ENCODE data around the gene VCAM1. TPM values are rescaled to one million over a fixed set of nuclear protein-coding genes. Genes with fewer than 3 reads are reported as not detected.

The VCAM1 gene
- polyA plus RNA-seq, 4 donors: 27.9 to 96.5 (median 47.5) TPM

- peak in 1 of 4 donors; percentile 32 for DNase-seq (ENCODE audit: low read depth in 4 of 4, low spot score in 3 of 4)
These were observed 2.1 kb downstream of the VCAM1 start for GRCh38 chr1:100721526-100722207.

- DNase-seq (ENCODE audit: low read depth in 4 of 4, low spot score in 3 of 4): no peak
These were observed 2.7 kb downstream of the VCAM1 start for GRCh38 chr1:100722221-100722620.

DNA sequence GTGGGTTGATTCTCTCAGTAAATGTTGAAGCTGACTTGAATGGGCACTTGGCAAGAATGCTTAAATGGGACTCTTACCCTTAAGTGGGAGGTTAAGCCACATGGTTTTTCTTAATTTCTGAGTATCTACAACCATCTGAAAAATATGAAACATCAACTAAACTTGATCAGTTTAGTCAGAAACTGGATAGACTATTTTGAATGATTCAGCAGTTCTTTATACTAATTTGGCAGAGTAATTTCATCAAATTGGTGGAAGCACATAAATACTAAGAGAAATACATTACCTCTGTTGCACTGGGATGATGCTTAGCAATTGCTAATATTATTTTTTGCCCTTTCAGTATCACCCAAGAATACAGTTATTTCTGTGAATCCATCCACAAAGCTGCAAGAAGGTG, 4.7 kb downstream of the VCAM1 start:
- no peak for DNase-seq (ENCODE audit: low read depth in 4 of 4, low spot score in 3 of 4)

GRCh38 chr1:100730130-100730529, 10.6 kb downstream of the VCAM1 start:
- no peak for DNase-seq (ENCODE audit: low read depth in 4 of 4, low spot score in 3 of 4)

DNA sequence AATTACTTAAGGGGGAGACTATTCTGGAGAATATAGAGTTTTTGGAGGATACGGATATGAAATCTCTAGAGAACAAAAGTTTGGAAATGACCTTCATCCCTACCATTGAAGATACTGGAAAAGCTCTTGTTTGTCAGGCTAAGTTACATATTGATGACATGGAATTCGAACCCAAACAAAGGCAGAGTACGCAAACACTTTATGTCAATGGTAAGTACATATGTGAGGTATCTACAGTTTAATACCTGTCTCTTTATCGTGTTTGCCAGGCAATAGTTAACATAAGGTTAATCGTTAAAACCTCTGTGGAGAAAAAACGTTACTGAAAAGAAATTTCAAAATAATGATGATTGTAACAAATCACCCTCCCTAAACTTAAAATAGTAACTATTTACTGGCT, 11.8 kb downstream of the VCAM1 start:
- DNase-seq (ENCODE audit: low read depth in 4 of 4, low spot score in 3 of 4): no peak

DNA sequence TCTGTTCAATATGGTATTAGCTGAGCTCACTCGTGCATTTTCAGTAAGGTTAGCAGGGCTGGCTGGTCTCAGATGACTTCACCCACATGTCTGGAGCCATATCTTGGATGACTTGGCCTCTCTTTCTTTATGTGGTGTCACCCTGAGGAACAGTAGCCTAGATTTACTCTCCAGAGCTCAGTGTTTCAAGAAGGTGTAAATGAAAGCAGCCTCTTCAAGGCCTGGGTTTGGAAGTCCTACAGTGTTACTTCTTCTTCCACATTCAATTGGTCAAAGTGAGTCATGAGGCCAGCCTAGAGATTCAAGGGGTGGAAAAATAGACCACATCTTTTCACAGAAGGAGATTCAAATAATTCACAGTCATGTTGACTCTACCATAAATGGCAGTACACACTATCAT, 12.2 kb downstream of the VCAM1 start:
- DNase-seq (ENCODE audit: low read depth in 4 of 4, low spot score in 3 of 4): no peak

- DNase-seq (ENCODE audit: low read depth in 4 of 4, low spot score in 3 of 4): peak in 2 of 4 donors; percentile 29 to 47
These were observed 15.1 kb downstream of the VCAM1 start for GRCh38 chr1:100734676-100735075.

DNA sequence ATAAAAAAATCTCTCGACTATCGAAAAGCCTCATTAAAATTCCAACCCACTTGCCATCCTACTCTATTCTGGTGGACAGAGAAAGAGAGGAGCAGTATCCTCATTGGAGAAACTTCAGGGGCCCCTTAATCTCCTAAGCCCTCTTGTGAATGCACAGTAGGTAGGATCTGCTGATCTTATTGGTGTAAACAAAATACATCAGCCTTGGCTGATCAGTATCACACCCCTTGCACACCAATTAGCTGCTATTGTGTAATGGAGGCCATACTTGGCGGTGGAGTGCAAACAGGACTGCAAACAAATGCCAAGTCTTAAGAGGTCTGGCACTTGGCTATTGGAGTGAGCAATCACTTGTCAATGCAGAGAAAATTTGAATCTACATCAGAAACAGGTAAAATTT, 15.7 kb downstream of the VCAM1 start:
- no peak for DNase-seq (ENCODE audit: low read depth in 4 of 4, low spot score in 3 of 4)

DNA sequence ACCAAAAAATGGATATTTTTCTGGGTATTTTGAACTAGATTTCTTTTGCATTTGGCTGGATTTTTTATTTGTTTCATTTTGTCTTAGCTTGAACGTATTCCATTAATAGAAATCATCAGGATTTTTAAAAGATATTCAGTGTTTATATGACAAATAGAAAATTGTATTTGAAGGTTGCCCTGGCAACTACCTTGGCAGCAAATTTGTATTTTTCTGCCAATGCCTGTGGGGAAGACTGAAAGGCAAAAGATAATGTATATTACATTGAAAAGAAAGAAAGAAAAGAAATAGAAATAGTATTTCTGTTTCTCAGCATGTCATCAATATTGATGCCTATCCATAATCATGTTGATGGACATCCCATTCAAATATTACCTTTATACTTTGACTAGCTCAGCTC, 16.8 kb downstream of the VCAM1 start:
- DNase-seq (ENCODE audit: low read depth in 4 of 4, low spot score in 3 of 4): no peak

GRCh38 chr1:100736746-100737145, 17.2 kb downstream of the VCAM1 start:
- no peak for DNase-seq (ENCODE audit: low read depth in 4 of 4, low spot score in 3 of 4)

GRCh38 chr1:100746542-100746932, 27.0 kb downstream of the VCAM1 start:
- DNase-seq (ENCODE audit: low read depth in 4 of 4, low spot score in 3 of 4): no peak

- no peak for DNase-seq (ENCODE audit: low read depth in 4 of 4, low spot score in 3 of 4)
These were observed 28.2 kb downstream of the VCAM1 start for GRCh38 chr1:100747771-100748170.

DNA sequence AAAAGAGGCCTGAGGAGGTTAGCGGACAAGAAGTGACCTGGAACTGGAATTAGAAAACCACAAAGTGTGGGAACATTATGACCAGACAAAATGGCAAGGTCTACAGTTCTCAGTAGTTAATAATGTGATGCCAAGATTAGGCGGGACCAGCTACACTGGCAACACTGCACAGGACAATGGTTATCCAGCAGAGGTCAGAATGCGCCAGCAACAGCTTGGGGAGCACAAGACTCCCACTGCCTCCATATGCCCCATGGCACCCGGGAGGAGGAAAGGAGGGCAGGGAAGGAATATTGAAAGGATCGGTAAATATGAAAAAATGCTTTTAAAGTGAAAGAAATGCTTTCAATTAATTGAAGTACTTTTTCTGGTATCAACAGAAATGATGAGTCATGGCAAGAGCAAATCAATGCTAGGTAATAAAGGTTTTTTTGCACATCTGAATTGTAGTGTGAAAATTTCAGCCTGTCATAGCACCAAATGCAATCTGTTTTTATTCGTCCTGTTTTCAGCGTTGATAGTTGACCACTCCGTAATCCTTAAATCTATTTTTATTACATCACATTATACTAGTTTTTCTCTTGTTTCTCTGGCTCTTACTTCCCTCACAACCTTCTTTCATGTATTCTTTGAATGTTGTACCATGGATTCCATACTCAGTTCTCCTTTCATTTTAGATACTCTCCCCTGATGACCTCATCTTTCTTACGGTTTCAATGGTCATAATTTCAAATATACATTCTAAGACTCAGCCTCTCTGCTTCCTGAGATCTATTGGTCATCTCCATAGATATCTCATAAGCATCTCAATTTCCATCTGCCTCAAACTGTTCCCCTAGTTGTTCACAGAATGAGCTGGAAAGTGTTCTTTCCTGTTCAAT, 30.7 kb downstream of the VCAM1 start:
- DNase-seq (ENCODE audit: low read depth in 4 of 4, low spot score in 3 of 4): no peak

- DNase-seq (ENCODE audit: low read depth in 4 of 4, low spot score in 3 of 4): no peak
These were observed 33.2 kb downstream of the VCAM1 start for GRCh38 chr1:100752791-100753190.

GRCh38 chr1:100757946-100758345, 38.4 kb downstream of the VCAM1 start:
- no peak for DNase-seq (ENCODE audit: low read depth in 4 of 4, low spot score in 3 of 4)

DNA sequence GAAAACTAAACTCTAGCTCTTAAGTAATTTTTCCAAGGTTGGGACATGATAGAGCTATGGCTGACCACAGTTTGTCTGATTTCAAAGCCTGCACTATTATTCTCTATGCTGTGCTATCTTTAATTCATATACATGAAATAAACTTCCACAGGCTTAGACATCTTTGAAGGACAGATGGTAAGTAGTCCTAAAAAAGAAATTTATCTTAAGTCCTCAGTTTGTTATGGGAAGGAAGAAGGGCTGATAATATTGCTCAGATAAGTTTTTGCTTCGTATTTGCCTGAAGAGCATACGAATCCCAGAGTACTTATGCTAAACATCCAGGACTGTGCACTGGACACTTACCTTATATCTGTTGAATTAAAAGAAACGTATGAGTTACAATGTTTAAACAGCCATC, 39.6 kb downstream of the VCAM1 start:
- no peak for DNase-seq (ENCODE audit: low read depth in 4 of 4, low spot score in 3 of 4)

DNA sequence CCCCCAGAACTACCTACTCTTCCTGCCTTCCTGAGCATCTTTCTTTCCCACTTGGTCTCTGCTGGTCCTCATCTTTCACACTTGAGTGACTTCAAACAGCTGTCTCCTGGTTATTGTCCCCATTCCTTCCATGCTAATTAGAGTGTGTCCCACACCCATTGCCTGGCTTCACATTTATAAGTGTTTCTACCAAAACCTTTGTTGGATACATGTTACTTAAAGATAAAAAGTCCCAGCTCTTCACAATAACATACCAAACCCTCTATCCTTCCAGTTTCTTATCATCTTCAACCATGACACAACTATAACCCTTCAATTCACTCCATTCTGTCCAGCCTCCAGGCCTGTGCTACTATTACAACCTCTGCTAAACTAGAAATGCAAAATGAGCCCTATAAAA, 41.0 kb downstream of the VCAM1 start:
- no peak for DNase-seq (ENCODE audit: low read depth in 4 of 4, low spot score in 3 of 4)

GRCh38 chr1:100762461-100762860, 42.9 kb downstream of the VCAM1 start:
- DNase-seq (ENCODE audit: low read depth in 4 of 4, low spot score in 3 of 4): no peak

DNA sequence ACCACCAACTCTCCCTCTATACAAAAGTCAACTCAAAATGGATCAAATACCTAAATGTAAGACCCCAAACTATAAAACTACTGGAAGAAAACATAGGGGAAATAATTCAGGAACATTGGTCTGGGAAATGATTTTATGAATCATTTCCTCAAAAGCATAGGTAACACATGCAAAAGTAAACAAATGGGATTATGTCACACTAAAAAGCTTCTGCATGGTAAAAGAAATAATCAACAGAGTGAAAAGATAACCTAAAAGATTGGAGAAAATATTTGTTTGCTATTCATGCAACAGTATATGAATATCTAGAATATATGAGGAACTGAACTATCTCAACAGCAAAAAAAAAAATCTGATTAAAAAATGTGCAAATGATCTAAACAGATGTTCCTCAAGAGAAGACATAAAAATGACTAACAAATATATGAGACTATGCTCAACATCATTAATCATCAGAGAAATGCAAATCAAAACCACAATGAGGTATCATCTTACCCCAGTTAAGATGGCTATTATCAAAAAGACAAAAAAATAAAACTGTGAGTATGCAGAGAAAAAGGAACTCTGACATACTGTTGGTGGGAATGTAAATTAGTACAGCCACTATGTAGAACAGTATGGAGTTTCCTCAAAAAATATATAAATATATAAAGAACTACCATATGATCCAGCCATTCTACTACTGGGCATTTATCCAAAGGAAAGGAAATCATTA, 47.8 kb downstream of the VCAM1 start:
- DNase-seq (ENCODE audit: low read depth in 4 of 4, low spot score in 3 of 4): no peak

DNA sequence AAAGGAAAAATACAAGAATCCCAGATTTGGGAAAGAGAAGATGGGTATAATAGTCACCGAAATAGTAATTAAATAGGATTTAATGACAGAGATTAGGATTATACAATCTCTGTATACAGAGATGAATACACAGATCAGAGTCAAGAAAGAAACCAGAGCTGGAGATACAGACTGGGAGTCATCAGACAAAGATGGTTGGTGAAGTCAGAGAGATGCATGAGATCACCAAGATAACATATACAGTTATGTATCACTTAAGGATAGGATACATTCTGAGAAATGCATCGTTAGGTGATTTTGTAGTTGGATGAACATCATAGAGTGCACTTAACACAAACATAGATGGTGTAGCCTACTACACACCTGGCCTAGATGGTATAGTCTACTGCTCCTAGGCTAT, 49.8 kb downstream of the VCAM1 start:
- no peak for DNase-seq (ENCODE audit: low read depth in 4 of 4, low spot score in 3 of 4)

DNA sequence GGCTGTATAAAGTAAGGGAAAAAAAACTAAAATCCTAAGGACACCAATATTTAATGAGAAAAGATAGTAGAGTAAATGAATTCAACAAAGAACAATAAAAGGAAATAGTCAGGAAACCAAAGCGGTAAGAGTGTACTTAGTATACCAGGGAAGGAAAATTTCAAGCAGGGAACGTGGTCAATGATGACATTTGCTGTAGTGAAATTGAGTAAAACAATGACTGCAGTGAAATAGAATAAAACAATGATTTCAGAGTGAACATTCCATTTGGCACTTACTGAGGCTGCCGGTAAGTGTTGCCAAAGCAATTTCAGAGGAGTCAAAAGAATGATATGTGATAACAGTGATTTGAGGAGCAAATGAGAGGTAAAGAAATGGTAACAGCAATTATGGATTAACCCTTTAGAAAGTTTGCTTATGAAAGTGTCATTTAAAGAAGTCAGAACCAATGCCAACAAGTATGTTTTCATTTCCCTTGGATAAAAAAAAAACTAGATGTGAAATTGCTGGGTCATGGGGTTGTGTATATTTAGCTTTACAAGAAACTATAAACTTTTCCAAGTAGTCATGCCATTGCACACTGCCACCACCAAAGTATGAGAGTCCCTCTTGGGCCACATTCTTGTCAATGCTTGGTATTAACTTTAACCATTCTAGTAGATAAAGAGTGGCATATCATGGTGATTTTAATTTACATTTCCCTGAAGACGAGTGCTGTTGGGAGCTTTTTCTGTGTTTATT, 50.5 kb downstream of the VCAM1 start:
- DNase-seq (ENCODE audit: low read depth in 4 of 4, low spot score in 3 of 4): no peak

Measured in left renal pelvis (tissue), 4 donors.